Measurements from ENCODE around the gene GDF7. TPM values are rescaled to one million over a fixed set of nuclear protein-coding genes. Genes with fewer than 3 reads are reported as not detected.

Gene GDF7
- polyA plus RNA-seq, 1 of the 3 experiments (the other 2 are of a cell fraction), result 0.02 TPM

DNA sequence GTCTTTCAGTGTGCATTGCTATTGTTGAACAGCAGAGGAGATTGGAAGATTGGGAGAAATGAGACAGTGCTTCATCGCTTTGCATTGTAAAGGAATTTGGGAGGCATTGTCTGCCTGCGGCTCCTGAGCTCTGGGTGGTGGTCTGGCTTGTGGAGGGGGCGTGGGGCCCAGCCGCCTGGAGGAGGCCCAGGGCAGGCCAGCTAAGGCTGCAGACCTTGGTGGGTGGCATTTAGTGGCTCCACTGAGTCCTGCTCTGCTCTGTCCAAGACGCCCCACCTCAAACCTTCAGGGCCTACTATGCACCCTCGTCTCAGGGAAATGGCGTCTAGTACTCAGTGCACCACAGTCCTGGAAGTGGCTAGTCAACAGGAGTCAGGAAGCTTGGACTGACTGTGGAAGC is 10.4 kb upstream of the GDF7 start:
- TF ChIP-seq, protein P1, sequence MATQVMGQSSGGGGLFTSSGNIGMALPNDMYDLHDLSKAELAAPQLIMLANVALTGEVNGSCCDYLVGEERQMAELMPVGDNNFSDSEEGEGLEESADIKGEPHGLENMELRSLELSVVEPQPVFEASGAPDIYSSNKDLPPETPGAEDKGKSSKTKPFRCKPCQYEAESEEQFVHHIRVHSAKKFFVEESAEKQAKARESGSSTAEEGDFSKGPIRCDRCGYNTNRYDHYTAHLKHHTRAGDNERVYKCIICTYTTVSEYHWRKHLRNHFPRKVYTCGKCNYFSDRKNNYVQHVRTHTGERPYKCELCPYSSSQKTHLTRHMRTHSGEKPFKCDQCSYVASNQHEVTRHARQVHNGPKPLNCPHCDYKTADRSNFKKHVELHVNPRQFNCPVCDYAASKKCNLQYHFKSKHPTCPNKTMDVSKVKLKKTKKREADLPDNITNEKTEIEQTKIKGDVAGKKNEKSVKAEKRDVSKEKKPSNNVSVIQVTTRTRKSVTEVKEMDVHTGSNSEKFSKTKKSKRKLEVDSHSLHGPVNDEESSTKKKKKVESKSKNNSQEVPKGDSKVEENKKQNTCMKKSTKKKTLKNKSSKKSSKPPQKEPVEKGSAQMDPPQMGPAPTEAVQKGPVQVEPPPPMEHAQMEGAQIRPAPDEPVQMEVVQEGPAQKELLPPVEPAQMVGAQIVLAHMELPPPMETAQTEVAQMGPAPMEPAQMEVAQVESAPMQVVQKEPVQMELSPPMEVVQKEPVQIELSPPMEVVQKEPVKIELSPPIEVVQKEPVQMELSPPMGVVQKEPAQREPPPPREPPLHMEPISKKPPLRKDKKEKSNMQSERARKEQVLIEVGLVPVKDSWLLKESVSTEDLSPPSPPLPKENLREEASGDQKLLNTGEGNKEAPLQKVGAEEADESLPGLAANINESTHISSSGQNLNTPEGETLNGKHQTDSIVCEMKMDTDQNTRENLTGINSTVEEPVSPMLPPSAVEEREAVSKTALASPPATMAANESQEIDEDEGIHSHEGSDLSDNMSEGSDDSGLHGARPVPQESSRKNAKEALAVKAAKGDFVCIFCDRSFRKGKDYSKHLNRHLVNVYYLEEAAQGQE (IDR thresholded peaks at IDR 0.05; ENCODE audit: low read depth, low read length), result no peak
- no peak for TF ChIP-seq TCF12 (IDR thresholded peaks at IDR 0.05)
- no peak for TF ChIP-seq PBX3 (IDR thresholded peaks at IDR 0.05)
- TF ChIP-seq CTCF (IDR thresholded peaks at IDR 0.05), result no peak
- no peak for TF ChIP-seq JUND (IDR thresholded peaks at IDR 0.05)
- no peak for TF ChIP-seq TEAD4 (IDR thresholded peaks at IDR 0.05; ENCODE audit: borderline replicate concordance, insufficient read depth)
- TF ChIP-seq NRF1 (IDR thresholded peaks at IDR 0.05; ENCODE audit: low read depth, low read length), result no peak
- no peak for TF ChIP-seq GABPA (IDR thresholded peaks at IDR 0.05; ENCODE audit: low read depth)
- no peak for TF ChIP-seq RFX5 (IDR thresholded peaks at IDR 0.05; ENCODE audit: low read length)
- TF ChIP-seq CHD2 (IDR thresholded peaks at IDR 0.05; ENCODE audit: low read length, partially characterized antibody), result no peak
- no peak for TF ChIP-seq NFIC (IDR thresholded peaks at IDR 0.05; ENCODE audit: borderline replicate concordance)
- TF ChIP-seq RCOR1 (IDR thresholded peaks at IDR 0.05; ENCODE audit: low read length), result no peak
- TF ChIP-seq FOSL2 (IDR thresholded peaks at IDR 0.05; ENCODE audit: borderline replicate concordance, low read depth), result no peak
- Histone ChIP-seq H3F3A (replicated peaks; ENCODE audit: insufficient read depth) (no peaks in the 10 kb centered on the region), H3K9ac (no peak overlapping the region), H3K9me2 (no peaks in the 10 kb centered on the region), H3K36me3 (replicated peaks in 1 of 2; ENCODE audit: control insufficient read depth in 1 of 2, insufficient read depth in 2 of 2, low read length in 1 of 2) (no peaks in the 10 kb centered on the region), H3K79me2 (ENCODE audit: insufficient read depth) (no peaks in the 10 kb centered on the region), H3K27ac (ENCODE audit: low read depth in 2 of 2, low read length in 1 of 2) (no peak overlapping the region), H3K27me3 (ENCODE audit: insufficient read depth) (peaks cover 37% of the 10 kb centered on the region), H3K4me1 (ENCODE audit: control insufficient read depth in 1 of 2, insufficient read depth in 2 of 2, low read depth in 1 of 2, low read length in 1 of 2) (peaks cover 1 to 3% of the 10 kb centered on the region in 2 experiments; a peak in 1 of 4 replicates), H2AFZ (ENCODE audit: low read depth) (no peak overlapping the region), H3K4me2 (no peak overlapping the region), H3K9me3 (no peaks in the 10 kb centered on the region), H4K20me1 (ENCODE audit: insufficient read depth) (no peaks in the 10 kb centered on the region), H3K4me3 (ENCODE audit: low read depth in 2 of 2, low read length in 1 of 2) (no peak overlapping the region)
- CTCF ChIA-PET, result interaction anchor here (0.9 to 9.8 kb wide), 12 partner anchors 10 to 457 kb away, joined by 3 to 103 read pairs (median 4); partner anchors contain the start of genes GDF7 and RHOB
- no peak for DNase-seq
- POLR2A ChIA-PET, result no interaction called here
- 61% methylated on average over 7 of the region's 7 CpGs for WGBS (ENCODE audit: low lambda C conversion rate)
